Choroid plexus epithelial cell (primary cell): ENCODE results near the gene PURB.
"Not testable (repeated sequence)": the region's sequence is repeated elsewhere in the genome, so short reads cannot be mapped to it uniquely, and the experiment has no call there.

Source experiments
- DNase-seq: peaks from one replicate; pipeline ENCODE4 v3.0.0-alpha.2; 2010; ENCODE audit warnings: low read depth
- H3K4me3 ChIP-seq: 2 replicates; pipeline ENCODE4 v1.5.1; 2011; ENCODE audit warnings: low read depth, mild to moderate bottlenecking, control low read depth, low read length, moderate library complexity
- CTCF ChIP-seq: conservative IDR thresholded peaks from 2 replicates; pipeline ENCODE4 v1.5.1; 2011; ENCODE audit warnings: low read depth, mild to moderate bottlenecking, control low read depth, inconsistent platforms, low read length, moderate library complexity

PURB gene

DNA sequence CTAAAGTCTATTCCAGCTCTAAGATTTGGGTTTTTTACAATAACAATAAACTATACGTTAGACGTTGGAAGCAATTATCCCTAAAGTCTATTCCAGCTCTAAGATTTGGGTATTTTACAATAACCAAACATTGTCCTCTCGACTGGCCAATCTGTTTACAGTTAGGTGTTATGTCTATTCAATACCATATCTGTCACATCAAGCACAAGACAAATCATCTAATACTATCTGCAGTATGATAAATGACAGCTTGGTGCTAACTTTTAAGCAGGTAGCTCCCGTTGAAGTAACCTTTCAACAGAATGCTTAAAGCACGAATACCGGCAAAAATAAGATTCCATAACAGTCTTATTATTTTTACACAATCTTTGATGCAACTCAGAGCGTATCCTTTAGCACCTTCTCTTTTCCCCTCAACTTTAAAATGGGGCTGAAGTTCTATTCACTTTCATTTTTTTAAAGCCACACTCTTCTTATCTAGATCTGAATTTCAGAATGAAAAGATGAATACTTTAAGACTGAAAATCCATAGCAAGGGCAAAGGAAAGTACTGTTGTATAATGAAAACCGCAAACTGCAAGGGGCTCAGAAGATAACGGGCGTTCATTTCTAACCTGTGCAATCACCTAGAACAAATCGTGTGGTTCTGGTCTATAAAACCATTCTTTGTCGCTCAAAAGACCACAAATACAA, 38.4 kb downstream of the PURB start:
- TF ChIP-seq CTCF: no peak
- no peak for DNase-seq
- H3K4me3 ChIP-seq: peak overlapping the region; percentile 61

DNA sequence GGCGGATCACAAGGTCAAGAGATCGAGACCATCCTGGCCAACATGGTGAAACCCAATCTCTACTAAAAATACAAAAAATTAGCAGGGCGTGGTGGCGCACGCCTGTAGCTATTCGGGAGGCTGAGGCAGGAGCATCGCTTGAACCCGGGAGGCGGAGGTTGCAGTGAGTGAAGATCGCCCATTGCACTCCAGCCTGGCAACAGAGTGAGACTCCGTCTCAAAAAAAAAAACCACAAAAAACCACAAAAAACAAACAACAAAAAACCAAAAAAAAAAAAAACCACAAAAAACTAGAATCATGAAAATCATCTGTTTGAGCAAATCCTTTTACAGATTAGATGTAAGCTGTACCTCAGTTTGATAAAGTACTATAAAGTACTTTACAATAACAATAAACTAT, 38.9 kb downstream of the PURB start:
- peak overlapping the region; percentile 61 for H3K4me3 ChIP-seq
- DNase-seq: not testable (repeated sequence)

GRCh38 chr7:44845451-44845850, 39.9 kb downstream of the PURB start:
- no peak for TF ChIP-seq CTCF
- no peak overlapping the region for H3K4me3 ChIP-seq
- no peak for DNase-seq

DNA sequence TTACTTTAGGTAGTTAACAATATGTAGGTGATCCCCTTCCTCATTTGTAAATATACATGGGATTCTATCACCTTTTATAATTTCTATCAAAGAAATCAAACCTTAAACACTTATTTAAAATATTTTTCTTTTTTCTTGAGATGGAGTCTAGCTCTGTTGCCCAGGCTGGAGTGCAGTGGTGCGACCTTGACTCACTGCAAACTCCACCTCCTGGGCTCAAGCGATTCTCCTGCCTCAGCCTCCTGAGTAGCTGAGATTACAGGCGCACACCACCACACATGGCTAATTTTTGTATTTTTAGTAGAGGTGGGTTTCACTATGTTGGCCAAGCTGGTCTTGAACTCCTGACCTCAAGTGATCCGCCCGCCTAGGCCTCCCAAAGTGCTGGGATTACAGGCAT, 41.9 kb downstream of the PURB start:
- not testable (repeated sequence) for H3K4me3 ChIP-seq

GRCh38 chr7:44842675-44843074, 42.7 kb downstream of the PURB start:
- not testable (repeated sequence) for DNase-seq, H3K4me3 ChIP-seq

More for the DNA sequence above, 41.9 kb downstream of the PURB start:
- not testable (repeated sequence) for DNase-seq

DNA sequence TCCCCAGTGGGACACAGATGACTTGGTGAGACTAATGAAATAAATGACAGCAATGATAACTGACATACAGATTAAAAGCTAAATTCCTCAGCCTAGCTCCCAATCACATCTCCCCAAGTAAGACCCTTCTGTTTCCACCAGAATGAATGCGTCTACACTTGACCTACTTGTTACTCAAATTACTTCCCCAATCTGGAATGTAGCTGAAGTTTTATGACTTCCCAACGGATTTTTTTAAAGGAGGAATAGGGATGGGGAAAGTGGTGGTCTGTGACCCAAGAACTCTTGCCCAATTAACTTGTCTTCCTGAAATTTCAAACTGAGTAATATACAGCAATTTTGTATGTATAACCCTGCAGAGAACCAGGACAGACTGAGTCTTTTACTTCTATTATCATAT, 46.6 kb downstream of the PURB start:
- no peak overlapping the region for H3K4me3 ChIP-seq
- DNase-seq: no peak
- no peak for TF ChIP-seq CTCF

DNA sequence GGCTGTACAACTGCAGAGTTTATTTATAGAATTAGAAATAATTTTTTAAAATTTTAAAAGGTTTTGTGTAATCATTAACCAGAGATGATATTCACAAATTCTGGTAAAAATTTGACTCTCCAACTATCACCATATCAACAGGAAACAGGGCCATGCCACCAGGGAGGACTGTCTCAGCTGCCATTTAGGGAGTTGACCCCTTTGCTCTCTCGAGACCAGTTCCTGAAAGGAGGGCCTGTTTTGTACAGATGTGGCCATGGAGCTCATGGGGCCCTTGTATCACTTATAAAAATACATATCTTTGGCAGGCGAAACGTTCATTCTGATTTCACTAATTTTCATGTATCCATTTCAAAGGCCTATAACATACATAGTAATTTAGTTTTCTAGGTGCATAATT, 57.8 kb downstream of the PURB start:
- TF ChIP-seq CTCF: no peak
- no peak for DNase-seq
- H3K4me3 ChIP-seq: no peak overlapping the region
